Measurements from ENCODE around the gene RMND1. TPM values are rescaled to one million over a fixed set of nuclear protein-coding genes. Genes with fewer than 3 reads are reported as not detected.

RMND1 gene
- total RNA-seq, 2 experiments from 2014 or later: 6.5 to 7.5 TPM

- H3K4me1 Mint-ChIP-seq (ENCODE audit: low read depth): peaks cover 29% of the 10 kb centered on the region
- peak overlapping the region; percentile 82 for H3K27ac Mint-ChIP-seq
- H3K27me3 Mint-ChIP-seq: no peaks in the 10 kb centered on the region
- H3K36me3 Mint-ChIP-seq (ENCODE audit: low read depth): no peaks in the 10 kb centered on the region
- ATAC-seq (ENCODE audit: poor library complexity): no peak
- H3K9me3 Mint-ChIP-seq: no peaks in the 10 kb centered on the region
- TF ChIP-seq CTCF (IDR thresholded peaks at IDR 0.05): no peak
- DNase-seq: peak in 3 of 14 experiments; percentile 37 to 72 (median 57)
- Histone ChIP-seq H3K27me3 (ENCODE audit: control insufficient read depth in 1 of 2, insufficient read depth in 2 of 2, low read length in 2 of 2) (no peaks in the 10 kb centered on the region), H3K36me3 (ENCODE audit: insufficient read depth, low read length) (no peaks in the 10 kb centered on the region), H3K27ac (ENCODE audit: low read depth in 1 of 2, low read length in 2 of 2) (peak overlapping the region in 1 of 2 donors; percentile 72), H3K4me1 (ENCODE audit: insufficient read depth, low read length) (peaks cover 15% of the 10 kb centered on the region), H3K9me3 (ENCODE audit: control insufficient read depth in 1 of 2, insufficient read depth in 1 of 2, low read length in 2 of 2) (no peaks in the 10 kb centered on the region), H3K4me3 (ENCODE audit: low read length) (peak overlapping the region; percentile 35)
- POLR2A ChIA-PET: interaction anchor here (0.6 to 1.2 kb wide), 9 partner anchors 9 to 703 kb away, joined by 3 to 5 read pairs (median 3); partner anchors contain the start of gene RMND1
- intact Hi-C loops (cut with DNase I, micrococcal nuclease): no loop called here
- H3K4me3 Mint-ChIP-seq: peak overlapping the region; percentile 88
- CTCF ChIA-PET: interaction anchor here (0.7 to 1.0 kb wide), 3 partner anchors 11 to 42 kb away, joined by 3 read pairs; no protein-coding TSS in a partner anchor
Observed at GRCh38 chr6:151482290-151482689, 30.4 kb upstream of the RMND1 start.

GRCh38 chr6:151481786-151482185 lies 29.9 kb upstream of the RMND1 start:
- peak overlapping the region in 1 of 2 donors; percentile 72 for H3K27ac ChIP-seq (ENCODE audit: low read depth in 1 of 2, low read length in 2 of 2)
- DNase-seq (peak in 2 of 14 experiments; percentile 24 to 28), ATAC-seq (ENCODE audit: poor library complexity) (no peak)
- peaks cover 29% of the 10 kb centered on the region for H3K4me1 Mint-ChIP-seq (ENCODE audit: low read depth)
- no peaks in the 10 kb centered on the region for H3K27me3 Mint-ChIP-seq
- H3K4me3 ChIP-seq (ENCODE audit: low read length): peak overlapping the region; percentile 35
- no peaks in the 10 kb centered on the region for H3K27me3 ChIP-seq (ENCODE audit: control insufficient read depth in 1 of 2, insufficient read depth in 2 of 2, low read length in 2 of 2)
- peak overlapping the region; percentile 82 for H3K27ac Mint-ChIP-seq
- H3K4me3 Mint-ChIP-seq: no peak overlapping the region
- H3K9me3 Mint-ChIP-seq: no peaks in the 10 kb centered on the region
- intact Hi-C loops (cut with DNase I, micrococcal nuclease): no loop called here
- H3K4me1 ChIP-seq (ENCODE audit: insufficient read depth, low read length): peaks cover 15% of the 10 kb centered on the region
- ChIA-PET POLR2A (interaction anchor here (0.8 to 1.2 kb wide), 4 partner anchors 29 to 91 kb away, joined by 3 to 5 read pairs (median 4); partner anchors contain the start of gene RMND1), CTCF (interaction anchor here (1.3 kb wide), 1 partner anchor 12 kb away, joined by 3 read pairs; no protein-coding TSS in a partner anchor)
- no peaks in the 10 kb centered on the region for H3K36me3 ChIP-seq (ENCODE audit: insufficient read depth, low read length)
- H3K36me3 Mint-ChIP-seq (ENCODE audit: low read depth): no peaks in the 10 kb centered on the region
- TF ChIP-seq CTCF (IDR thresholded peaks at IDR 0.05): no peak
- no peaks in the 10 kb centered on the region for H3K9me3 ChIP-seq (ENCODE audit: control insufficient read depth in 1 of 2, insufficient read depth in 1 of 2, low read length in 2 of 2)

GRCh38 chr6:151478670-151479069 lies 26.7 kb upstream of the RMND1 start:
- Mint-ChIP-seq H3K4me3 (no peak overlapping the region), H3K4me1 (ENCODE audit: low read depth) (peaks cover 34% of the 10 kb centered on the region), H3K9me3 (no peaks in the 10 kb centered on the region), H3K36me3 (ENCODE audit: low read depth) (no peaks in the 10 kb centered on the region), H3K27me3 (no peaks in the 10 kb centered on the region), H3K27ac (no peak overlapping the region)
- TF ChIP-seq CTCF (IDR thresholded peaks at IDR 0.05): no peak
- no peak overlapping the region for H3K27ac ChIP-seq (ENCODE audit: low read depth in 1 of 2, low read length in 2 of 2)
- DNase-seq (no peak), ATAC-seq (ENCODE audit: poor library complexity) (no peak)
- intact Hi-C loops (cut with DNase I, micrococcal nuclease): loop anchor here (5.0 to 10.0 kb wide), 3 partner anchors 464 to 586 kb away; no protein-coding TSS in a partner anchor
- ChIA-PET POLR2A (no interaction called here), CTCF (no interaction called here)
- H3K36me3 ChIP-seq (ENCODE audit: insufficient read depth, low read length): no peaks in the 10 kb centered on the region
- no peaks in the 10 kb centered on the region for H3K27me3 ChIP-seq (ENCODE audit: control insufficient read depth in 1 of 2, insufficient read depth in 2 of 2, low read length in 2 of 2)
- H3K9me3 ChIP-seq (ENCODE audit: control insufficient read depth in 1 of 2, insufficient read depth in 1 of 2, low read length in 2 of 2): no peaks in the 10 kb centered on the region
- peaks cover 18% of the 10 kb centered on the region for H3K4me1 ChIP-seq (ENCODE audit: insufficient read depth, low read length)
- no peak overlapping the region for H3K4me3 ChIP-seq (ENCODE audit: low read length)
